ENCODE results near the gene MTA3. TPM values are rescaled to one million over a fixed set of nuclear protein-coding genes. Genes with fewer than 3 reads are reported as not detected.

MTA3 gene
- total and polyA plus RNA-seq, 10 donors: 11.6 to 42.9 (median 28.5) TPM

DNA sequence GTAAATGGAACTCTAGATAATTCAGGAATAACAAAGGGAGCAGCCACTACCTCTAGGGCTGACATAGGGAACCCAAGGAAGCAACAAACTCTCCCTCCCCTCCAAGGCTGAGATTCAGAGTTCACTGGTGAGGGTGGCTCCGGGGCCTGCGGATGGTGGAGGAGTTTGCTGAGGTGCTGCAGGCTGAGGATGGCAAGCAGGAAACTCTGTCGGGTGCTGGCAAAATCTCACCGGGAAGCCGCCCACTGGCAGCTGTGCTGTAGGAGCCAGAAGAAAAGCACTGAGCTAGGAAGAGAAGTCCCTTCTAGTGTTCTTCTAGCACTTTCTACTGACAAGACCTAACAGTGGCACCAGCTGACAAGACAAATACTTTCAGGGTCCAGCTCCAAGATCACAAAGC, 236.5 kb downstream of the MTA3 start:
- Histone ChIP-seq H3K4me3 (no peak overlapping the region), H3K27me3 (replicated peaks in 1 of 7) (no peaks in the 10 kb centered on the region), H3K36me3 (no peaks in the 10 kb centered on the region), H3K27ac (peak overlapping the region in 4 of 8 donors; percentile 10 to 62 (median 38)), H3K9me3 (no peaks in the 10 kb centered on the region), H3K4me1 (peaks cover 0 to 19% (median 10%) of the 10 kb centered on the region in 6 donors)
- intact Hi-C loops (cut with DNase I; ENCODE audit: low total_unique reads): no loop called here
- 60 to 84% (median 77%) methylated on average over 3 to 5 of the region's 5 CpGs for WGBS, 5 donors
- TF ChIP-seq, protein P1, sequence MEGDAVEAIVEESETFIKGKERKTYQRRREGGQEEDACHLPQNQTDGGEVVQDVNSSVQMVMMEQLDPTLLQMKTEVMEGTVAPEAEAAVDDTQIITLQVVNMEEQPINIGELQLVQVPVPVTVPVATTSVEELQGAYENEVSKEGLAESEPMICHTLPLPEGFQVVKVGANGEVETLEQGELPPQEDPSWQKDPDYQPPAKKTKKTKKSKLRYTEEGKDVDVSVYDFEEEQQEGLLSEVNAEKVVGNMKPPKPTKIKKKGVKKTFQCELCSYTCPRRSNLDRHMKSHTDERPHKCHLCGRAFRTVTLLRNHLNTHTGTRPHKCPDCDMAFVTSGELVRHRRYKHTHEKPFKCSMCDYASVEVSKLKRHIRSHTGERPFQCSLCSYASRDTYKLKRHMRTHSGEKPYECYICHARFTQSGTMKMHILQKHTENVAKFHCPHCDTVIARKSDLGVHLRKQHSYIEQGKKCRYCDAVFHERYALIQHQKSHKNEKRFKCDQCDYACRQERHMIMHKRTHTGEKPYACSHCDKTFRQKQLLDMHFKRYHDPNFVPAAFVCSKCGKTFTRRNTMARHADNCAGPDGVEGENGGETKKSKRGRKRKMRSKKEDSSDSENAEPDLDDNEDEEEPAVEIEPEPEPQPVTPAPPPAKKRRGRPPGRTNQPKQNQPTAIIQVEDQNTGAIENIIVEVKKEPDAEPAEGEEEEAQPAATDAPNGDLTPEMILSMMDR (IDR thresholded peaks at IDR 0.05 in 8 of 11, conservative IDR thresholded peaks at IDR 0.05 in 3 of 11): no peak
- no peak for TF ChIP-seq POLR2A (IDR thresholded peaks at IDR 0.05)
- TF ChIP-seq POLR2AphosphoS5 (IDR thresholded peaks at IDR 0.05): no peak
- peak; percentile 66 for DNase-seq

Small RNA genes within 50 kb of the gene (small RNA-seq; reads per million reads assigned to genes)
- 0 reads per million in 4 donors for gene AC074375.1
- 0 reads per million in 4 donors for gene RNU6-137P

Other genes with a start within 250 kb of the MTA3 start
- gene COX7A2L, start 207.4 kb upstream of the MTA3 start, total RNA-seq: 100 to 1,000 TPM in 3 of 7 donors, 10 to 100 TPM in 4; 63.3 to 118 (median 74.0) TPM
- gene COX7A2L, start 207.4 kb upstream of the MTA3 start, polyA plus RNA-seq: 100 to 1,000 TPM in 2 of 3 donors, 10 to 100 TPM in 1; 98.3 to 144 (median 118) TPM
- under 1 TPM in 1 of 7 donors, not detected in 6; 0.10 TPM for gene KCNG3, start 74.7 kb upstream of the MTA3 start, total RNA-seq
- gene KCNG3, start 74.7 kb upstream of the MTA3 start, polyA plus RNA-seq: not detected
- gene OXER1, start 195.5 kb downstream of the MTA3 start, total RNA-seq: 1 to 10 TPM; 1.8 to 6.3 (median 3.2) TPM
- gene OXER1, start 195.5 kb downstream of the MTA3 start, polyA plus RNA-seq: 1 to 10 TPM; 1.3 to 5.2 (median 3.5) TPM
- gene HAAO, start 224.0 kb downstream of the MTA3 start, total RNA-seq: 10 to 100 TPM in 2 of 7 donors, 1 to 10 TPM in 5; 2.4 to 12.3 (median 8.3) TPM
- gene HAAO, start 224.0 kb downstream of the MTA3 start, polyA plus RNA-seq: 1 to 10 TPM; 7.5 to 8.6 (median 7.8) TPM